ENCODE results near the gene OCRL.

Gene OCRL

DNA sequence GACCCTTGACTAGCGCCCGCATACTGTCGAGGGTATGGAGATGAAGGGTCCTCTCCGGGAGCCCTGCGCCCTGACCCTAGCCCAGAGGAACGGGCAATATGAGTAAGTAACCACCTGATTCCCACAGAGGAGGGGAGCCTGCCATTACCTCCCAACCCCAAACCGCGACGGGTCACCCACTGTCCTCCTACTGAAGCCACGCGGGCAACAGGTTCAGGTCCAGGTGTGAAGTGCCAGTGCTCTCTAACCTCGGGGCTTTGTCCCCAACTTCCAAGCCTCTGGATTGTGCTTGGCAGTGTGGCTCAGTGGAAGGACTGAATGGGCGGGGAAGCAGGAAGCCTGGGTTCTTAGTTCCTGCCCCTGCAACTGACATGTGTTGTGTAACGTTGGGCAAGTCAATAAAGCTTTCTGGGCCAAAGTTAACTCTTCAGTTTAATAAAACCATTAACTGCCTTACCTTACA is 694 bp downstream of the OCRL start:
- TF ChIP-seq, protein P1, sequence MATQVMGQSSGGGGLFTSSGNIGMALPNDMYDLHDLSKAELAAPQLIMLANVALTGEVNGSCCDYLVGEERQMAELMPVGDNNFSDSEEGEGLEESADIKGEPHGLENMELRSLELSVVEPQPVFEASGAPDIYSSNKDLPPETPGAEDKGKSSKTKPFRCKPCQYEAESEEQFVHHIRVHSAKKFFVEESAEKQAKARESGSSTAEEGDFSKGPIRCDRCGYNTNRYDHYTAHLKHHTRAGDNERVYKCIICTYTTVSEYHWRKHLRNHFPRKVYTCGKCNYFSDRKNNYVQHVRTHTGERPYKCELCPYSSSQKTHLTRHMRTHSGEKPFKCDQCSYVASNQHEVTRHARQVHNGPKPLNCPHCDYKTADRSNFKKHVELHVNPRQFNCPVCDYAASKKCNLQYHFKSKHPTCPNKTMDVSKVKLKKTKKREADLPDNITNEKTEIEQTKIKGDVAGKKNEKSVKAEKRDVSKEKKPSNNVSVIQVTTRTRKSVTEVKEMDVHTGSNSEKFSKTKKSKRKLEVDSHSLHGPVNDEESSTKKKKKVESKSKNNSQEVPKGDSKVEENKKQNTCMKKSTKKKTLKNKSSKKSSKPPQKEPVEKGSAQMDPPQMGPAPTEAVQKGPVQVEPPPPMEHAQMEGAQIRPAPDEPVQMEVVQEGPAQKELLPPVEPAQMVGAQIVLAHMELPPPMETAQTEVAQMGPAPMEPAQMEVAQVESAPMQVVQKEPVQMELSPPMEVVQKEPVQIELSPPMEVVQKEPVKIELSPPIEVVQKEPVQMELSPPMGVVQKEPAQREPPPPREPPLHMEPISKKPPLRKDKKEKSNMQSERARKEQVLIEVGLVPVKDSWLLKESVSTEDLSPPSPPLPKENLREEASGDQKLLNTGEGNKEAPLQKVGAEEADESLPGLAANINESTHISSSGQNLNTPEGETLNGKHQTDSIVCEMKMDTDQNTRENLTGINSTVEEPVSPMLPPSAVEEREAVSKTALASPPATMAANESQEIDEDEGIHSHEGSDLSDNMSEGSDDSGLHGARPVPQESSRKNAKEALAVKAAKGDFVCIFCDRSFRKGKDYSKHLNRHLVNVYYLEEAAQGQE (IDR thresholded peaks at IDR 0.05; ENCODE audit: insufficient read depth in 1 of 2, low read depth in 2 of 2, low read length in 2 of 2): no peak
- TF ChIP-seq POLR2AphosphoS5 (IDR thresholded peaks at IDR 0.05; ENCODE audit: low read depth, low read length) (no peak), FOXP2 (optimal IDR thresholded peaks at IDR 0.05; ENCODE audit: borderline replicate concordance, extremely low read depth, extremely low read length, insufficient read depth) (no peak), SIN3A (IDR thresholded peaks at IDR 0.05; ENCODE audit: borderline replicate concordance, insufficient read depth, low read length) (no peak), TAF1 (IDR thresholded peaks at IDR 0.05; ENCODE audit: borderline replicate concordance, insufficient read depth, low read length) (no peak)

DNA sequence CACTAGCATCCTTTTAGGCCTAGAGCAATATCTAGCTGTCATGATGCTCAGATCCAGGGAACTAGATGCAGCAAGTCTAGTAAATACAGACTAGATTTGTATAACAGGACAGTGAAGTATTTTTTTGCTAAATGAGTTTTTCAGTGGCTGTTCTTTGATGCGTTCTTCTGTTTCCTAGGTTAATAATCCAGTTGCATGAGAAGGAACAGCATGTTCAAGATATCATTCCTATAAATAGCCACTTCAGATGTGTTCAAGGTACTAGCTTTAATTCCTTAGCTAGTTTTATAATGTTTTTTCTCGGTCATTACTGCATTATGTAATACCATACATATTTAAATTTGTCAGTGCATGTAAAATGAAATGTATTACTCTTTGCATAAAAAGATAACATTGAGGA is 4.7 kb downstream of the OCRL start:
- TF ChIP-seq SIN3A (IDR thresholded peaks at IDR 0.05; ENCODE audit: borderline replicate concordance, insufficient read depth, low read length) (no peak), POLR2AphosphoS5 (IDR thresholded peaks at IDR 0.05; ENCODE audit: low read depth, low read length) (no peak), TAF1 (IDR thresholded peaks at IDR 0.05; ENCODE audit: borderline replicate concordance, insufficient read depth, low read length) (no peak), FOXP2 (optimal IDR thresholded peaks at IDR 0.05; ENCODE audit: borderline replicate concordance, extremely low read depth, extremely low read length, insufficient read depth) (no peak)
- TF ChIP-seq, protein P1 (IDR thresholded peaks at IDR 0.05; ENCODE audit: insufficient read depth in 1 of 2, low read depth in 2 of 2, low read length in 2 of 2): no peak

DNA sequence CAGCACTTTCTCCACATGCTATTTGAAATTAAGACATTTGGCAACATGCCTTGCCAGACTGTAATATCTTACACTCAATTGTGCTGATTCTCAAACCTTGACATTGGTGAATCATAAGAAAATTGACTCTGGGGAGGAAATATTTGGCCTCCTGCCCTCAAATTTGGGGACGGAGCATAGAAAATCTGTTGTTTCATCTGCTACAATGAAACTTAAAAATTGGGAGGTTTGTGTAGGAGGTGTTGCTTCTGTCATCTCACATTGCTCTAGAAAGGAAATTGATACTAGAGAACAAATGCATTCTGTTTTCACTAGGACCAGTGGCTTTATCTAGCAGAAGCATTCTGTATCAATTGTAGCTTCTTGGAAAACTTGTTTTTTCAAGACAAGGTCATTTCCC is 5.3 kb downstream of the OCRL start:
- TF ChIP-seq FOXP2 (optimal IDR thresholded peaks at IDR 0.05; ENCODE audit: borderline replicate concordance, extremely low read depth, extremely low read length, insufficient read depth) (no peak), TAF1 (IDR thresholded peaks at IDR 0.05; ENCODE audit: borderline replicate concordance, insufficient read depth, low read length) (no peak), POLR2AphosphoS5 (IDR thresholded peaks at IDR 0.05; ENCODE audit: low read depth, low read length) (no peak), SIN3A (IDR thresholded peaks at IDR 0.05; ENCODE audit: borderline replicate concordance, insufficient read depth, low read length) (no peak)
- TF ChIP-seq, protein P1 (IDR thresholded peaks at IDR 0.05; ENCODE audit: insufficient read depth in 1 of 2, low read depth in 2 of 2, low read length in 2 of 2): no peak

DNA sequence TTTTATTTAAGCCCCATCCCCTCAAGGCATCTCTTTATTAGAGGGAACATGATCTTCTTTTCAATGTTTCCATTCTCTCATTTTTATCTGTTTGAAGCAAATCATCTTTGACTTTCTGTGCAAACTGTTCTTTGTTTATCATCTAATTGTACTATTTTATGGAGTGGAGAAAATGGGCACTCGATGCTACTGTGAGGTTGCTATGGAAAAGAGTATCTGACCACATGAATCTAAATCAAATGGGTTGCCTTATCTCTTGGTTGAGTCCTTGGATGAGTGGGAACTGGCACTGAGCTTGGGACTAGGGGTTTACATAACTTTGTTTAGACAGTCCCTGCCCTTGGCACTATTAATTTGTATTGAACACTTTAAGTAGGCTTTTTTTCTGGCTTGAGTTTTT is 9.1 kb downstream of the OCRL start:
- TF ChIP-seq TAF1 (IDR thresholded peaks at IDR 0.05; ENCODE audit: borderline replicate concordance, insufficient read depth, low read length): no peak
- TF ChIP-seq, protein P1 (IDR thresholded peaks at IDR 0.05; ENCODE audit: insufficient read depth in 1 of 2, low read depth in 2 of 2, low read length in 2 of 2): no peak
- no peak for TF ChIP-seq SIN3A (IDR thresholded peaks at IDR 0.05; ENCODE audit: borderline replicate concordance, insufficient read depth, low read length)
- no peak for TF ChIP-seq FOXP2 (optimal IDR thresholded peaks at IDR 0.05; ENCODE audit: borderline replicate concordance, extremely low read depth, extremely low read length, insufficient read depth)
- TF ChIP-seq POLR2AphosphoS5 (IDR thresholded peaks at IDR 0.05; ENCODE audit: low read depth, low read length): no peak
